Measurements from ENCODE around the gene BACH2.
"Not testable (repeated sequence)": the region's sequence is repeated elsewhere in the genome, so short reads cannot be mapped to it uniquely, and the experiment has no call there.

BACH2 gene

GRCh38 chr6:90296341-90297114 is at the start of gene BACH2:
Gene BACH2, minus strand, starts transcription at chr6:90296843. Its CDS starts 287,999 bp downstream, at chr6:90008844.
- DNase-seq (ENCODE audit: low read depth in 2 of 2), result peak; percentile 94 to 95

- no peak for DNase-seq (ENCODE audit: low read depth in 2 of 2)
Measured at GRCh38 chr6:90343576-90343975, 46.9 kb upstream of the BACH2 start.

- DNase-seq (ENCODE audit: low read depth in 2 of 2), result no peak
Measured at GRCh38 chr6:90338409-90338808, 41.8 kb upstream of the BACH2 start.

GRCh38 chr6:90336388-90336947 is 39.8 kb upstream of the BACH2 start:
- no peak for DNase-seq (ENCODE audit: low read depth in 2 of 2)

GRCh38 chr6:90333928-90334327 is 37.3 kb upstream of the BACH2 start:
- no peak for DNase-seq (ENCODE audit: low read depth in 2 of 2)

GRCh38 chr6:90332978-90333543 is 36.4 kb upstream of the BACH2 start:
- DNase-seq (ENCODE audit: low read depth in 2 of 2), result not testable (repeated sequence)

- no peak for DNase-seq (ENCODE audit: low read depth in 2 of 2)
Measured at GRCh38 chr6:90329386-90330077, 32.9 kb upstream of the BACH2 start.

- DNase-seq (ENCODE audit: low read depth in 2 of 2), result no peak
Measured at GRCh38 chr6:90328004-90328403, 31.4 kb upstream of the BACH2 start.

- no peak for DNase-seq (ENCODE audit: low read depth in 2 of 2)
Measured at GRCh38 chr6:90326404-90327057, 29.9 kb upstream of the BACH2 start.

- DNase-seq (ENCODE audit: low read depth in 2 of 2), result no peak
Measured at GRCh38 chr6:90323706-90324105, 27.1 kb upstream of the BACH2 start.

GRCh38 chr6:90322976-90323474 is 26.4 kb upstream of the BACH2 start:
- DNase-seq (ENCODE audit: low read depth in 2 of 2), result no peak

- DNase-seq (ENCODE audit: low read depth in 2 of 2), result peak in 1 of 2 donors; percentile 22
Measured at GRCh38 chr6:90319979-90320685, 23.5 kb upstream of the BACH2 start.

GRCh38 chr6:90319044-90319443 is 22.4 kb upstream of the BACH2 start:
- DNase-seq (ENCODE audit: low read depth in 2 of 2), result peak in 1 of 2 donors; percentile 14

- DNase-seq (ENCODE audit: low read depth in 2 of 2), result no peak
Measured at GRCh38 chr6:90315986-90316385, 19.3 kb upstream of the BACH2 start.

- no peak for DNase-seq (ENCODE audit: low read depth in 2 of 2)
Measured at GRCh38 chr6:90315354-90315950, 18.8 kb upstream of the BACH2 start.

GRCh38 chr6:90314514-90314913 is 17.9 kb upstream of the BACH2 start:
- no peak for DNase-seq (ENCODE audit: low read depth in 2 of 2)

GRCh38 chr6:90311569-90311968 is 14.9 kb upstream of the BACH2 start:
- DNase-seq (ENCODE audit: low read depth in 2 of 2), result no peak

- DNase-seq (ENCODE audit: low read depth in 2 of 2), result no peak
Measured at GRCh38 chr6:90305800-90306448, 9.3 kb upstream of the BACH2 start.

- DNase-seq (ENCODE audit: low read depth in 2 of 2), result no peak
Measured at GRCh38 chr6:90304308-90304707, 7.7 kb upstream of the BACH2 start.

GRCh38 chr6:90303039-90303438 is 6.4 kb upstream of the BACH2 start:
- no peak for DNase-seq (ENCODE audit: low read depth in 2 of 2)
